Ovary (tissue), 9 donors: ENCODE data around the gene ANKRD39. TPM values are rescaled to one million over a fixed set of nuclear protein-coding genes. Genes with fewer than 3 reads are reported as not detected.

Experiments used
- DNase-seq, 5 donors: peaks; one replicate each; pipeline ENCODE4 v3.0.0-alpha.2; 2019 to 2020
- H3K27ac ChIP-seq, 2 donors: fragments of 200-600 bp; one replicate each; pipeline versions ENCODE4 v1.5.1 to v1.8.0; 2019 to 2022
- H3K27me3 ChIP-seq: fragments of 200-600 bp; one replicate; pipeline ENCODE4 v1.8.0; 2022
- H3K36me3 ChIP-seq: fragments of 200-600 bp; sonication (generic); one replicate; pipeline ENCODE4 v1.5.1; 2019
- H3K4me1 ChIP-seq: one replicate; pipeline ENCODE4 v1.8.1; 2013; ENCODE audit warnings: mild to moderate bottlenecking, moderate library complexity; ENCODE audit not compliant: insufficient read depth
- H3K4me3 ChIP-seq: fragments of 200-600 bp; sonication (generic); one replicate; pipeline ENCODE4 v1.5.1; 2017
- H3K9me3 ChIP-seq, 2 donors: fragments of 200-600 bp in 1 of 2; sonication (generic) in 1 of 2; one replicate each; pipeline versions ENCODE4 v1.5.1 to v1.8.1; 2013 to 2019; ENCODE audit warnings: mild to moderate bottlenecking in 1 of 2, moderate library complexity in 1 of 2
- CTCF ChIP-seq, 3 donors: fragments of 450-650 bp in 2 of 3; fragments of 200-600 bp in 1 of 3; IDR thresholded peaks; one replicate each; pipeline versions ENCODE4 v1.5.1 to v1.8.0; 2016 to 2022; ENCODE audit warnings: antibody characterized with exemption in 3 of 3, mild to moderate bottlenecking in 1 of 3
- EP300 ChIP-seq: sonication (generic); formaldehyde crosslinking; IDR thresholded peaks from one replicate; pipeline ENCODE4 v1.6.1; 2017; ENCODE audit warnings: antibody characterized with exemption
- POLR2A ChIP-seq: fragments of 450-650 bp; IDR thresholded peaks from one replicate; pipeline ENCODE4 v1.6.1; 2017; ENCODE audit warnings: antibody characterized with exemption, mild to moderate bottlenecking, moderate library complexity
- WGBS, 3 donors: extraction: QIAGEN DNeasy Blood & Tissue Kit in 1 of 3; methylation state at CpG; one replicate each; pipeline versions ENCODE4 v1.1.5 to v1.1.7; 2013 to 2017; 5-methylcytosine and 5-hydroxymethylcytosine counted together
- intact Hi-C, 4 donors: fragments of 100-400 bp; cut with DNase I; formaldehyde crosslinking; loops; one replicate each; pipeline versions ENCODE4 v1.11.0 to v1.15.1; 2022 to 2023
- polyA plus RNA-seq, 2 donors: library from polyadenylated mRNA; stranded (reverse); fragments of 200-250 nt in 1 of 2; fragments of 350-450 nt in 1 of 2; fragmentation: Illumina TruSeq in 1 of 2; extraction: RNeasy Lipid Tissue Mini Kit (QIAGEN cat#74804) in 1 of 2; gene quantifications; one replicate each; pipeline ENCODE4 v1.2.3, GENCODE V29; 2013 to 2014
- total RNA-seq, 7 donors: library from RNA; depleted of rRNA in 2 of 7; stranded (reverse); fragments of >200 nt in 2 of 7; fragmentation: NEBNext Ultra II Directional in 3 of 7; extraction: Animal tissue kit (Norgen Biotek cat#: 25700) in 3 of 7; gene quantifications; one replicate each; pipeline versions ENCODE4 v1.1.0 to v1.2.4, GENCODE V29; 2016 to 2023
- donor health status: DM: no; HTN: no; CAD: no; lungs with moderate emphysema.
- donor health status: DM: no; HTN: no; CAD: no.
- donor health status: Bipolar disorder and iron deficiency.
- donor health status: DM: yes; HTN: yes; CAD: no.
- donor health status: DM: no; HTN: no; CAD: no.
- donor health status: DM: yes; HTN: yes; CAD: no.

Gene ANKRD39
- total and polyA plus RNA-seq, 9 donors = 2.6 to 14.7 (median 12.7) TPM

- no peak overlapping the region for H3K4me3 ChIP-seq
- H3K4me1 ChIP-seq = peaks cover 2% of the 10 kb centered on the region
- H3K27me3 ChIP-seq = no peaks in the 10 kb centered on the region
- no peak overlapping the region for H3K27ac ChIP-seq
- no peak for DNase-seq
- H3K36me3 ChIP-seq = no peaks in the 10 kb centered on the region
- TF ChIP-seq POLR2A (no peak), EP300 (no peak), CTCF (IDR thresholded peaks at IDR 0.05) (no peak)
- intact Hi-C loops = no loop called here
- WGBS, 3 donors = 79 to 83% (median 81%) methylated on average over 12 of the region's 12 CpGs
- H3K9me3 ChIP-seq = no peaks in the 10 kb centered on the region
Measured at GRCh38 chr2:96809951-96810782, 47.6 kb downstream of the ANKRD39 start.

DNA sequence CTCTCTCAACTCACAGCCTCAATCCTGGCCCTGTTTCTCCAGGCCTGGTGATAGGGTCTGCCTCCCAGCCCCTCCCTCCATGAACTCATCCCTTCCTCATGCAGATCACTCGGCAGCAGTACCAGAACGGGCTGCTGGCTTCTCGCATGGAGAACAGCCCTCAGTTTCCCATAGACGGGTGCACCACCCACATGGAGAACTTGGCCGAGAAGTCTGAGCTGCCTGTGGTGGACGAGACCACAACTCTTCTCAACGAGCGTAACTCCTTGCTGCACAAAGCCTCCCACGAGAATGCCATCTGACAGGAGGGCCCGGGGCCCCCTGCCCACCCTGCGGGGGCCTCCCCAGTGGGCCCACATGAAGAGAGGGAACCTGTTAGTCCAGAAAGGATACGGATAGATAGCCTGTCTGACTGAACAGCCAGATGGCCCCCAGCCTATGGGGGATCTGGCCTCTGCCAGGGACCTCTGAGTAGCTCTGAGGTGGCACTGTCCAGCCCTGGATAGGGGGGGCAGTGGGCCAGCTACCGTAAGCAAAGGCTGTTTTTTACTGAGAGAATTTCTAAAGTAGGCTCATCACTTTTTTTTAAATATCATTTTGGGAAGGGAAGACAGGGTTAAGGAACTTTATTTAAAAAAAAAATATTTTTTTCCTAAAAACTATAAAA lies 48.5 kb downstream of the ANKRD39 start:
- Histone ChIP-seq H3K4me3 (no peak overlapping the region), H3K9me3 (no peaks in the 10 kb centered on the region), H3K27me3 (no peaks in the 10 kb centered on the region), H3K4me1 (peaks cover 2% of the 10 kb centered on the region), H3K27ac (no peak overlapping the region), H3K36me3 (no peaks in the 10 kb centered on the region)
- no peak for TF ChIP-seq EP300
- no peak for TF ChIP-seq POLR2A
- no peak for TF ChIP-seq CTCF (IDR thresholded peaks at IDR 0.05)
- intact Hi-C loops = no loop called here
- no peak for DNase-seq
- WGBS, 3 donors = 82 to 85% (median 83%) methylated on average over 13 of the region's 13 CpGs

- WGBS, 3 donors = 53 to 66% (median 59%) methylated on average over 10 of the region's 10 CpGs
- H3K27me3 ChIP-seq = no peaks in the 10 kb centered on the region
- TF ChIP-seq POLR2A (no peak), CTCF (IDR thresholded peaks at IDR 0.05) (no peak), EP300 (no peak)
- H3K4me1 ChIP-seq = peaks cover 2% of the 10 kb centered on the region
- H3K27ac ChIP-seq = no peak overlapping the region
- intact Hi-C loops = no loop called here
- no peak for DNase-seq
- no peaks in the 10 kb centered on the region for H3K9me3 ChIP-seq
- H3K4me3 ChIP-seq = no peak overlapping the region
- H3K36me3 ChIP-seq = no peaks in the 10 kb centered on the region
Measured at GRCh38 chr2:96808176-96808837, 49.5 kb downstream of the ANKRD39 start.

DNA sequence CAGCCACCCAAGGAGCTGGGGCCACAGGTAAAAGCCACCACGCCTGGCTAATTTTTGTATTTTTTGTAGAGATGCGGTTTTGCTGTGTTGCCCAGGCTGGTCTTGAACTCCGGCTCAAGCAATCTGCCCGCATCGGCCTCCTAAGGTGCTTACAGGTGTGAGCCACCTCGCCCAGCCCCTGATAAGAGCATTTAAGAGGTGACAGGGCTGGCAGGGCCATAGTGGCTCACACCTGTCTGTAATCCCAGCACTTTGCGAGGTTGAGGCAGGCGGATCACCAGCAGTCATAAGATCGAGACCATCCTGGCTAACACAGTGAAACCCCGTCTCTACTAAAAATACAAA lies 50.7 kb downstream of the ANKRD39 start:
- TF ChIP-seq EP300 (no peak), POLR2A (no peak), CTCF (IDR thresholded peaks at IDR 0.05) (no peak)
- WGBS, 3 donors = 95 to 97% (median 96%) methylated on average over 10 of the region's 10 CpGs
- intact Hi-C loops = no loop called here
- Histone ChIP-seq H3K9me3 (no peaks in the 10 kb centered on the region), H3K4me1 (peaks cover 2% of the 10 kb centered on the region), H3K27me3 (no peaks in the 10 kb centered on the region), H3K36me3 (no peaks in the 10 kb centered on the region), H3K4me3 (no peak overlapping the region), H3K27ac (no peak overlapping the region)
- no peak for DNase-seq
